NCI-H2171 treated with DMSO at 0.1 percent for 48 hours (cell line): ENCODE data around the gene NEK8.
A peak's percentile ranks its signal among the peaks of the same experiment; 100 is the strongest.

Source experiments
- DNase-seq: peaks from one replicate; lab custom pipeline; 2025; lab: John Stamatoyannopoulos, UW

NEK8 gene

GRCh38 chr17:28728364-28729200 lies at the start of gene NEK8:
NEK8 (plus strand) TSS chr17:28728788; CDS start chr17:28728814, 26 bp downstream.
- peak; percentile 91 for DNase-seq

GRCh38 chr17:28682655-28683054 lies 45.9 kb upstream of the NEK8 start:
- no peak for DNase-seq

DNA sequence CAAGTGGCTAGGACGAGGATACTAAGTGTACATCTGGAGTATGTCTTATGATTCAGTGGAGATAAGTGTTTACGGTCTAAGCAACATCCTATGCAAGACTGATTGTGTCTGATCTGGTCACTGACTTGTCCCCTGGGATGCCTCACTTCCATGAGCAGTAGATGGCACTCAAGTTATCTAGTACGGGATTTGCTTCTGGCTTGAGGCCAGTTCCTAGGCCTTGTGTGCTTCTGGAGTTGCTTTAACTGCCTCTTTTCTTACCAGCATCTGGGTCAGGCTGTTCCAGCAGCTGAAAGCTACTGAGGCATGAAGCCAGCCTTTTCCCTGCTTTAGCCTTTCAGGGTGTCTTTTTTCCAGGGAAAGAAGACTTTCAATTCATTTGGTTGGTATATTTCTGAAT lies 43.6 kb upstream of the NEK8 start:
- DNase-seq, result peak; percentile 96

- DNase-seq, result no peak
Measured at GRCh38 chr17:28685366-28685765, 43.2 kb upstream of the NEK8 start.

DNA sequence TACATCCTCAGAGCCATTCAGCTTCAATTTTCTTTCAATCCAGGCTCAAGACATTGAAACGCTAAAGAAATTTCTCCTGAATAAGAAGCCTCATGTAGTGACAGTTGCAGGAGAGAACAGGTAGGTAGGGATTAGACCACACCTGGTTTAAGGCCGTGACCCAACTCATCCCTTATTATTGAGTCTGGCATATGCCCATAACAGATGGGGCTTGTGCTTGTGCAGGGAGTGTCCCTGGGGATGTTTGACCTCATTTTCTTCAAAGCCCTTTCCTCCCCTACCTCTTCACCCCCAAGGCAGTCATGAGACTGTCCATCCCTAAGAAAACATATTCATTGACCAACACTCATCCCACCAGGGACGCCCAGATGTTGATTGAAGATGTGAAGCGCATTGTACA lies 42.3 kb upstream of the NEK8 start:
- peak; percentile 64 for DNase-seq

DNA sequence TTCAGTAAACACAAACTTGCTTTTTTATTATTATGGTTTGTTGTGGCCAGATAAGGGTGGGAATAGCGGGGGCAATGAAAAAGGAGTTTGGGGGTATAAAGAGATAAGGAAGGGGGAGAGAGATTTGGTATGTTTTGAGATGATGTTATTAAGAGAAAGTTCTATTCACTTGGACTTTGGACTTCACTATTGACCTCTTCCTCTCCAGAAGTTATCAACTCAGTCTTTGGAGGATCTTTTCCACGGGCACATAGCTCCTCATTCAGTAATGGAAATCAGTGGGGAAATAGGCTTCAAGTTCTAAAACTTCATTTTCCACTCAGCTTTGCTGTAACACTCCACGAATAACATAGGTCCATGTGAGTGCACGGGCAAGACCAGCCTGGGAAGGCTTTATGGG lies 40.1 kb upstream of the NEK8 start:
- DNase-seq, result no peak

GRCh38 chr17:28689011-28689410 lies 39.6 kb upstream of the NEK8 start:
- no peak for DNase-seq

GRCh38 chr17:28693869-28694268 lies 34.7 kb upstream of the NEK8 start:
- no peak for DNase-seq

- DNase-seq, result no peak
Measured at GRCh38 chr17:28698253-28698941, 30.2 kb upstream of the NEK8 start.

GRCh38 chr17:28700278-28700677 lies 28.3 kb upstream of the NEK8 start:
- no peak for DNase-seq

- DNase-seq, result no peak
Measured at GRCh38 chr17:28700830-28701492, 27.6 kb upstream of the NEK8 start.

- DNase-seq, result no peak
Measured at GRCh38 chr17:28702026-28702751, 26.4 kb upstream of the NEK8 start.

GRCh38 chr17:28702752-28703150 lies 25.8 kb upstream of the NEK8 start:
- DNase-seq, result no peak

- no peak for DNase-seq
Measured at GRCh38 chr17:28703552-28704218, 24.9 kb upstream of the NEK8 start.

GRCh38 chr17:28704219-28704858 lies 24.2 kb upstream of the NEK8 start:
- no peak for DNase-seq

- DNase-seq, result no peak
Measured at GRCh38 chr17:28705074-28705659, 23.4 kb upstream of the NEK8 start.

DNA sequence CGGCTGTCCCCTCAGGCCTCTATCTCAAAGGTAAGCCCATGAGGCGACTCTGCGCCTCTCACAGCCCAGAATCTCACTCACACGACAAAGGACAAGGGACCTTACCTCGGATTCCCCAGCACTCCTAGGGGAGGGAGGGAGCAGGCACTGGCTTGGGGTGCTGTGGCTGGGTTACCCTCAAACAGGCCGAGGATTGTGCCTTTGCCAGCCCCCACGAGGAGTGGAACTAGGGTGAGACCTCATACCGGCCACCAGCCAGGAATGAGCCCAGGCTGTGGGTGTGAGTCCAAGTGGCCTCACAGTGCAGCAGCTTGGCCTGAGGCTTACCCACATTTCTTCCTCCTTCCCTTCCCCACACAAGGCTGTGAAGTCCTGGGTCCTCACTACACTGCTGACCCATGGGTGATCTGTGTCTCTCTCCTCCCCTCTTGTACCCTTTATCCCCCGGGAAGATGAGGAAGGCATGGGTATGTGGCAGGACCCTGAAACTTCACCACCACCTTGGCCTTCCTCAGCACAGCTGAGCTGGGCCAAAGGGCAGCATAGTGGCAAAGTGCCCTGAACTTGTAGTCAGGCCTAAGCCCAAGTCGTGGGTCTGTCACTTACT lies 22.8 kb upstream of the NEK8 start:
- no peak for DNase-seq

DNA sequence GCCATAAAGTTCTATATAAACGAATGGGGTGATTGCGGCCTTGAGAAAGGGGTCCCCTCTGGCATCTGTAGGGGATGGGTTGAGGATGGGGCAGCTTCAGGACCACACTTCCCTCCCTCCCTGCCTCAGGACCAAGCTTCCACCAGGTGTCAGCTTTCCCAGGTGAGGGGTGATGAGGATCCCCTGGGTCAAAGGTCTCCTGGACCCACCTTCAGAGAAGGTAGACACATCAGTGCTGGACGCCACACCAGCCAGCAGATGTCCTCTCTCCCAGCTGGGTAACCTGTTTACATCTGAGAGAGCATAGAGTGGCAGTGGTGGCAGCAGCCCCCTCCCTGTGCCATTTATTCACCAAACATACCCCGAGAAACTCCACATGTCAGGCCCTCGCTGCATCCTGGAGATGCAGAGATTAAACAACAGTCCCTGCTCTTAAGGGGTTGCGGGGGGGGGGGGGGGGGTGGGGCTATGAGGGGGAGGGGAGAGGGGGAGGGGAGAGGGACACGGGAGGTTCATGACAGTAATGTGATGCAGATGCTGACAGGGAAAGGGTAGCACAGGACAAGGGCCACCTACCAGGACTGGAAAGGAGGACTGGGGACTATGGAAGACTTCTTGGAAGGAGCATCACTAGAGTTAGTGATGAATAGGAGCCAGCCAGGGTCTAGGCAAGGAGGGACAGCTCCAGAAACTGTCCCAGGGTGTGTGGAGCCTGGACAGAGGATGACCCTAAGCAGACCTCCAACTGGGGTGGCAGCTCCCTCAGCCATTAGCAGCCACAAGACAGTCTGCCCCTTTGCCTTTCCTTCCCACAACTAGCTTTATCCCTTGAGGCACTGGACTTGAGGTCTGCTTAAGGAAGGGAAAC lies 21.9 kb upstream of the NEK8 start:
- DNase-seq, result no peak

DNA sequence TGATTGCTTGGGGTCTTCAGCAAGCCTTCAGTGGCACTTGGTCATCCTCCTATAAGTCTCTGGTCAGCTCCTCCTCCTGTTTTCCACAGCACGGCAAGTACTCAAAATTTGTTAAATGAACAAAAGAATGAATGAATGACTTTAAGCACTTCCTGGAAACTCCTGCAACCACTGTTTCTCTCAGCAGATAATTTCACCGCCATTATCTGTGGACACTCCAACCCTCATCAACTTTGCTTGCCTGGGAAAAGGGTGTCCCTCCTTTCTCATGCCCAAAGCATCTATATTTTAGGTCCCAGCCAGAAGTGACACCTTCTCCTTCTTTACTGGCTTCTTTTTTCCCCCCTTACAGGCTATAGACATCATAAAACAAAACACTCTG lies 21.3 kb upstream of the NEK8 start:
- DNase-seq, result no peak
